ENCODE data around the gene PTGS2.
A peak's percentile ranks its signal among the peaks of the same experiment; 100 is the strongest.
"Not testable (repeated sequence)": the region's sequence is repeated elsewhere in the genome, so short reads cannot be mapped to it uniquely, and the experiment has no call there.

Gene PTGS2

GRCh38 chr1:186648613-186649012 lies 31.6 kb downstream of the PTGS2 start:
- ChIA-PET POLR2A (no interaction called here), CTCF (no interaction called here)
- TF ChIP-seq ZNF777 (tag by site-specific recombination; IDR thresholded peaks at IDR 0.05; ENCODE audit: borderline replicate concordance) (no peak), ZNF785 (tag by site-specific recombination; IDR thresholded peaks at IDR 0.05) (no peak), PRDM2 (tag by site-specific recombination; IDR thresholded peaks at IDR 0.05; ENCODE audit: borderline replicate concordance) (no peak), HIC1 (tag by site-specific recombination; IDR thresholded peaks at IDR 0.05) (no peak), ZNF138 (tag by site-specific recombination; IDR thresholded peaks at IDR 0.05; ENCODE audit: borderline replicate concordance) (no peak), ZNF776 (tag by site-specific recombination; IDR thresholded peaks at IDR 0.05; ENCODE audit: borderline replicate concordance) (no peak), ZFP3 (tag by site-specific recombination; IDR thresholded peaks at IDR 0.05; ENCODE audit: low read depth) (no peak), ZBTB20 (tag by site-specific recombination; IDR thresholded peaks at IDR 0.05) (no peak), ZSCAN5A (tag by site-specific recombination; IDR thresholded peaks at IDR 0.05) (no peak), ZNF501 (tag by site-specific recombination; IDR thresholded peaks at IDR 0.05) (no peak), ZBTB44 (tag by site-specific recombination; IDR thresholded peaks at IDR 0.05) (no peak), ZNF341 (tag by site-specific recombination; IDR thresholded peaks at IDR 0.05; ENCODE audit: low read depth) (no peak), MYNN (tag by site-specific recombination; IDR thresholded peaks at IDR 0.05; ENCODE audit: borderline replicate concordance) (no peak), YY2 (tag by site-specific recombination; IDR thresholded peaks at IDR 0.05) (no peak)
- H3K9me3 ChIP-seq (ENCODE audit: control insufficient read depth, insufficient read depth, low read depth, low read length): no peaks in the 10 kb centered on the region
- no peak overlapping the region for H3K27ac ChIP-seq (ENCODE audit: extremely low read depth, low read depth, low read length)
- no peaks in the 10 kb centered on the region for H3K36me3 ChIP-seq (ENCODE audit: control insufficient read depth in 2 of 2, insufficient read depth in 1 of 2, low read length in 2 of 2)
- no peak overlapping the region for H3K4me3 ChIP-seq (ENCODE audit: low read depth, low read length)
- H3K4me1 ChIP-seq (ENCODE audit: control insufficient read depth, insufficient read depth, low read length): no peaks in the 10 kb centered on the region

- H3K4me1 ChIP-seq (ENCODE audit: control insufficient read depth, insufficient read depth, low read length); POLR2A ChIA-PET: not testable (repeated sequence)
- CTCF ChIA-PET: interaction anchor here (1.5 kb wide), 1 partner anchor 32 kb away, joined by 4 read pairs; the partner anchor contains the start of gene PTGS2
- TF ChIP-seq ZNF629 (tag by site-specific recombination; IDR thresholded peaks at IDR 0.05) (0 out of 2 replicates have a peak, but pooled peaks have one; percentile 20), ZNF510 (tag by site-specific recombination; IDR thresholded peaks at IDR 0.05; ENCODE audit: insufficient replicate concordance) (peak; percentile 50), ZNF623 (tag by site-specific recombination; IDR thresholded peaks at IDR 0.05) (peak; percentile 60), ZNF292 (tag by site-specific recombination; IDR thresholded peaks at IDR 0.05; ENCODE audit: borderline replicate concordance, low read depth) (0 out of 2 replicates have a peak, but pooled peaks have one; percentile 15), ZNF529 (tag by site-specific recombination; IDR thresholded peaks at IDR 0.05; ENCODE audit: insufficient replicate concordance) (peak; percentile 27), ZNF394 (tag by site-specific recombination; IDR thresholded peaks at IDR 0.05; ENCODE audit: borderline replicate concordance) (peak; percentile 81; the same call in 1 of the 2 replicates), ZNF140 (tag by site-specific recombination; IDR thresholded peaks at IDR 0.05) (peak; percentile 77), ZNF202 (tag by site-specific recombination; IDR thresholded peaks at IDR 0.05; ENCODE audit: borderline replicate concordance) (peak; percentile 63; the same call in 1 of the 2 replicates), ZNF433 (tag by site-specific recombination; IDR thresholded peaks at IDR 0.05; ENCODE audit: low read depth) (peak; percentile 54; the same call in 1 of the 2 replicates), ZXDB (tag by site-specific recombination; IDR thresholded peaks at IDR 0.05) (peak; percentile 26; the same call in 1 of the 2 replicates), ZNF266 (tag by site-specific recombination; IDR thresholded peaks at IDR 0.05; ENCODE audit: low read depth) (peak; percentile 69; the same call in 1 of the 2 replicates)
Observed at GRCh38 chr1:186647985-186648384, 32.2 kb downstream of the PTGS2 start.

More at GRCh38 chr1:186647985-186648384, 32.2 kb downstream of the PTGS2 start:
- H3K4me3 ChIP-seq (ENCODE audit: low read depth, low read length); H3K9me3 ChIP-seq (ENCODE audit: control insufficient read depth, insufficient read depth, low read depth, low read length); H3K27ac ChIP-seq (ENCODE audit: extremely low read depth, low read depth, low read length); H3K36me3 ChIP-seq (ENCODE audit: control insufficient read depth in 2 of 2, insufficient read depth in 1 of 2, low read length in 2 of 2): not testable (repeated sequence)
